DMS153 treated with DMSO at 0.1 percent for 48 hours (cell line): ENCODE data around the gene PRDM13.
"Not testable (repeated sequence)": the region's sequence is repeated elsewhere in the genome, so short reads cannot be mapped to it uniquely, and the experiment has no call there.

Source experiments
- DNase-seq: peaks from one replicate; lab custom pipeline; 2025; ENCODE audit not compliant: unreplicated experiment; lab: John Stamatoyannopoulos, UW

Gene PRDM13

DNA sequence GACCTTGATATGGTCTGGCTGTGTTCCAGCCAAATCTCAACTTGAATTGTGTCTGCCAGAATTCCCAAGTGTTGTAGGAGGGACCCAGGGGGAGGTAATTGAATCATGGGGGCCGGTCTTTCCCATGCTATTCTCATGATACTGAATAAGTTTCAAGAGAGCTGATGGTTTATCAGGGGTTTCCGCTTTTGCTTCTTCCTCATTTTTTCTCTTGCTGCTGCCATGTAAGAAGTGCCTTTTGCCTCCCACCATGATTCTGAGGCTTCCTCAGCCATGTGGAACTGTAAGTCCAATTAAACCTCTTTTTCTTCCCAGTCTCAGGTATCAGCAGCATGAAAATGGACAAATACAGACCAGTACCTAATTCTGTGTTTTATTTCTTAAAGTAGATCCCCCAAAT is 15.4 kb downstream of the PRDM13 start:
- not testable (repeated sequence) for DNase-seq

DNA sequence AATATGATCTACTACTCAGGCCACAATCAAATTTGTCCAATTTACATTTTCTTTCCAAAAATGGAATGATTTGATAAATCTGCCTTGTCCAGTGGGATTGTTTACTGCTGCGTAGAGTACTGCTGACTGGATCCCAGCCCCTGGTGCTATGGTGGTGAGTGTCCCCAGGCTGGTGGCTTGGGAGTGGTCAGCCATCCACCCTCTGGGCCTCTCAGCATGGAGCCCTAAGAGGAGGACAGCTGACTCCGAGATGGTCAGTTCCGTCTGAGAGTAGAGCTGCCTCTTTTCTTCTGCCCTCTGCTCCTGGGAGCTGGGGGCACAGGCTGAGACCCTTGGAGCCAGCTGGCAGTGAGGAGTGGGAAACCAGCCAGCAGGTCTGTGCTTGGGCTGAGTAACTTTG is 22.7 kb downstream of the PRDM13 start:
- no peak for DNase-seq

DNA sequence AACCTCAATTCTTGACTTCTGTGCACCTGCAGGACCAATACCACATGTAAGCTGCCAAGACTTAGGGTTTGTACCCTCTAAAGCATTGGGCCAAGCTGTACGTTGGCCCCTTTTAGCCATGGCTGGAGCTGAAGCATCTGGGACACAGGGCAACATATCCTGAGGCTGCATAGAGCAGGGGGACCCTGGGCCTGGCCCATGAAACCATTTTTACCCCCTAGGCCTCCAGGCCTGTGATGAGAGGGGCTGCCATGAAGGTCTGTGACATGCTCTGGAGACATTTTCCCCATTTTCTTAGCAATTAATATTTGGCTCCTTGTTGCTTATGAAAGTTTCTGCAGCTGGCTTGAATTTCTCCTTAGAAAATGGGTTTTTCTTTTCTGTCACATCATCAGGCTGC is 31.0 kb downstream of the PRDM13 start:
- DNase-seq = no peak

DNA sequence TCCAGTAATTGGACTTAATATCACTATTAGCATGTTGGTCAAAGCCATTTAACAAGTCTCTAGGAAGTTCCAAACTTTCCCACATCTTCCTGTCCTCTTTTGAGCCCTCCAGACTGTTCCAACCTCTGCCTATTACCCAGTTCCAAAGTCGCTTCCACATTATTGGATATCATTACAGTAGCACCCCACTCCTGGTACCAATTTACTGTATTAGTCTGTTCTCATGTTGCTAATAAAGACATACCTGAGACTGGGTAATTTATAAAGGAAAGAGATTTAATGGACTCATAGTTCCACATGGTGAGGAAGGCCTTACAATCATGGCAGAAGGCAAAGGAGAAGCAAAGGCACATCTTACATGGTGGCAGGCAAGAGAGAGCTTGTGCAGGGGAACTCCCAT is 31.7 kb downstream of the PRDM13 start:
- not testable (repeated sequence) for DNase-seq

DNA sequence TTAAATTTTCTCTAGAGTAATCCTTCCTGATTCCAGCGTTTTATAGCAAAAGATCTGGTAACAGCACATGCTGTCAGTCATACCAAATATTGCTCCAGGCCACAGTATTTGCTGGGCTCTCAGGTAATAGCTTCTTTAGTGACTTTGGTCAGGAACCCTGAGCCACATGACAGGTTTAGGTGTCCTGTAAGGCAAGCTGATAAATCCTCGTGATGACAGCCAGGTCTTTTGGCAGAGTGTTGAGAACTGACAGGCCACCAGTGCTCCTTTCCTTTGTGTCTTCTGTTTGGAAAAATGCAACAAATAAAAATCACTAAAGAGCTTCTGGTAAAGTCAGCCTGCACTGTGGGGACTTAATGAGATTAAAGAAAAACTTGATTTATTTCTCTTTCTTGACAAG is 34.6 kb downstream of the PRDM13 start:
- DNase-seq = no peak

DNA sequence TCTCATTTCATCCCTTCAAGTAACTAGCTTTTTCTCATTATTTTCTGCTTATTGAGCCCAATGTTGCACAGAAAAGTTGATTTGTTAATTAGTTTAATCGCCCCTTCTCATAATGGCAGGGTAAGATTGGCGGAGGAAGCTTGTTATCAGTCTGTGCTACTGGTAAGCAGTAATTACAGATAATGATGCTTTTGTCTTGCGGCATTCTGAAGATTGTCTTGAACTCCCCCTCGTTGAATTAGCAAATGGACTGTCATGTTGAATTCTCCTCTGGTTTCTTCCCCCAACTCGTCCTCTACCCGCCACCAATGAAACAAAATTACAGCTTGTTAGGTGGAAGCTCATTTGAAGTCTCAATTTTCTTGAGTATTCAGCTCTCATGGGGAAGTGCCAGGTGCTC is 39.4 kb downstream of the PRDM13 start:
- no peak for DNase-seq

DNA sequence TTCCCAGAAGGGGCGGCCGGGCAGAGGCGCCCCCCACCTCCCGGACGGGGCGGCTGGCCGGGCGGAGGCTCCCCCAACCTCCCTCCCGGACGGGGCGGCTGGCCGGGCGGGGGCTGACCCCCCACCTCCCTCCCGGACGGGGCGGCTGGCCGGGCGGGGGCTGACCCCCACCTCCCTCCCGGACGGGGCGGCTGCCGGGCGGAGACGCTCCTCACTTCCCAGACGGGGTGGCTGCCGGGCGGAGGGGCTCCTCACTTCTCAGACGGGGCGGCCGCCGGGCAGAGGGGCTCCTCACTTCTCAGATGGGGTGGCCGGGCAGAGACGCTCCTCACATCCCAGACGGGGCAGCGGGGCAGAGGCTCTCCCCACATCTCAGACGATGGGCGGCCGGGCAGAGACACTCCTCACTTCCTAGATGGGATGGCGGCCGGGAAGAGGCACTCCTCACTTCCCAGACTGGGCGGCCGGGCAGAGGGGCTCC is 43.5 kb downstream of the PRDM13 start:
- not testable (repeated sequence) for DNase-seq

DNA sequence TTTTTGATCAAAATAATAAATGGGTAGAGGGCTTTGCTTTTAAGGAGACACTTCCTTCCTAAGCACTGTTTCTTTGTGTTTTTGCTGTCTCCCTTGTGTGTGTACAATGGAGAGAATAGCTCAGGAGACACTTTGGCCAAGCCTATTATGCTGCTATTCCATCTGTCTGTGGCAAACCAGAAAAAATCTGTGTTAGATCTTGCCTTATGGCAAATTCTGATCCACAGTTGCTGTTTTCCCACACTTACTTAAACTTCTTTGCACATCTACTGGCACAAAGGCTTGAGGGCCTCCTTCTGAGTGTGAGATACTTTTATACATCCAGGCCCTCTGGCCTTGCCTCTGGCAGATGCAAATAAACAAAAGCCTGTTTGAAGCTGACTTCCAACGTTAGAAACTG is 53.6 kb downstream of the PRDM13 start:
- DNase-seq = no peak

DNA sequence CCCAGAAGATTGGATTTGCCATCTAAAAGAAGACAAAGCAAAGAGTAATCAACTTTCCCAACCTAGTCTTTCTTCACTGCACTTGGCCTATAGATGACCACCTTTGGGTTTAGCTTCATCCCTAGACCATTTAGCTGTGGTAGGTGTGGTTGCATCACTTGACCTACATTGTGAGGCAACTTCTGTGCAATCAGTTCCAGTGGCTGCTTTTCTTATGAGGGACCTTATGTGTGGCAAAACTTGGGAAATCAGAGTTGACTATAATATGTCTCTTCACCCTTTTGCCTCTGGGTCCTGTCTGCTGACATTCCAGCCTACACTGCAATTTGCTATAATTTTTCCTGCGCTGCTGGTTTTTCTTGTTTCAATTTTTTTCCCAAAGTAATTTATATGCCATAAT is 55.2 kb downstream of the PRDM13 start:
- DNase-seq = no peak

DNA sequence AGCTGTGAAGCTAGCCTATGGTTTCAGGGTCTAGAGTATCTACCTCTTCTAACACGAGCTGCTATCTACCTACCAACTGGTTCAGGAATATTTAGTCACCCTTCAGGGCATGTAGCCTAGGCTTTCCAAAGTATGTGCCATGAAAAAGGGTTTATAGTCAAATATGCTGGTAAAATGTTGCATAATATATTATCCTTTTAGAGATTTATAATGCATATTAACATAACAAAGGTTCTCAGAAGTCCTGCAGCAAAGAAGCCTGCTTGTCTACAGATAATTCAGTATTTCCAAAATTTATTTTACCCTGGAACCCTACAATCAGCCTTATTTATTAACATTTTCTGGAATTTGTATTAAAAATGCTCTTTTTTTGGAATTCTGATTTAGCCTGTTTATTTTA is 56.0 kb downstream of the PRDM13 start:
- DNase-seq = no peak
